ENCODE results near the gene BICD1.

- no peak for TF ChIP-seq CTCF (IDR thresholded peaks at IDR 0.05)
- no peak for TF ChIP-seq NR3C1 (IDR thresholded peaks at IDR 0.05)
- TF ChIP-seq MAX (IDR thresholded peaks at IDR 0.05) = no peak
- no peak for TF ChIP-seq BHLHE40 (IDR thresholded peaks at IDR 0.05; ENCODE audit: low read depth, low read length)
- TF ChIP-seq PBX3 (IDR thresholded peaks at IDR 0.05) = no peak
- no peak for TF ChIP-seq CHD4 (IDR thresholded peaks at IDR 0.05; ENCODE audit: borderline replicate concordance)
- TF ChIP-seq ESRRA (IDR thresholded peaks at IDR 0.05; ENCODE audit: borderline replicate concordance, low read length) = no peak
- TF ChIP-seq REST (IDR thresholded peaks at IDR 0.05) = no peak
These were observed 34.5 kb upstream of the BICD1 start for GRCh38 chr12:32072102-32072501.
